Tibial artery (tissue), 4 donors: Measurements from ENCODE around the gene FBXW11.
A peak's percentile ranks its signal among the peaks of the same experiment; 100 is the strongest.

Experiments used
- DNase-seq, 2 donors: peaks; one replicate each; pipeline ENCODE4 v3.0.0-alpha.2; 2019
- H3K27ac ChIP-seq, 2 donors: fragments of 200-600 bp; sonication (generic) in 1 of 2; 1 replicate in 1 of 2; 2 replicates in 1 of 2; pipeline ENCODE4 v1.5.1; 2018 to 2019; ENCODE audit warnings: mild to moderate bottlenecking in 1 of 2
- H3K27me3 ChIP-seq, 2 donors: fragments of 200-600 bp; sonication (generic) in 1 of 2; one replicate each; pipeline versions ENCODE4 v1.5.1 to v1.6.0; 2016 to 2019
- H3K36me3 ChIP-seq, 3 donors: fragments of 200-600 bp; sonication (generic) in 2 of 3; one replicate each; pipeline ENCODE4 v1.5.1; 2016 to 2019; ENCODE audit warnings: mild to moderate bottlenecking in 2 of 3
- H3K4me1 ChIP-seq, 4 donors: fragments of 200-600 bp; sonication (generic) in 2 of 4; 1 replicate in 3 of 4; 2 replicates in 1 of 4; pipeline ENCODE4 v1.5.1; 2016 to 2019
- H3K4me3 ChIP-seq, 2 donors: fragments of 200-600 bp; sonication (generic) in 1 of 2; 1 replicate in 1 of 2; 2 replicates in 1 of 2; pipeline ENCODE4 v1.5.1; 2018 to 2019; ENCODE audit warnings: mild to moderate bottlenecking in 2 of 2
- H3K9me3 ChIP-seq, 3 donors: fragments of 200-600 bp; sonication (generic) in 1 of 3; one replicate each; pipeline ENCODE4 v1.5.1; 2016 to 2019
- intact Hi-C: fragments of 100-400 bp; cut with DNase I; formaldehyde crosslinking; loops from one replicate; pipeline ENCODE4 v1.15.0; 2023; ENCODE audit warnings: low total_unique reads
- TF ChIP-seq, protein P1 (sequence below), 2 experiments: fragments of 200-600 bp in 1 of 2; fragments of 450-650 bp in 1 of 2; IDR thresholded peaks; one replicate each; pipeline ENCODE4 v1.5.1; 2017 to 2019; ENCODE audit warnings: antibody characterized with exemption in 2 of 2, mild to moderate bottlenecking in 1 of 2, moderate library complexity in 1 of 2

Gene FBXW11

DNA sequence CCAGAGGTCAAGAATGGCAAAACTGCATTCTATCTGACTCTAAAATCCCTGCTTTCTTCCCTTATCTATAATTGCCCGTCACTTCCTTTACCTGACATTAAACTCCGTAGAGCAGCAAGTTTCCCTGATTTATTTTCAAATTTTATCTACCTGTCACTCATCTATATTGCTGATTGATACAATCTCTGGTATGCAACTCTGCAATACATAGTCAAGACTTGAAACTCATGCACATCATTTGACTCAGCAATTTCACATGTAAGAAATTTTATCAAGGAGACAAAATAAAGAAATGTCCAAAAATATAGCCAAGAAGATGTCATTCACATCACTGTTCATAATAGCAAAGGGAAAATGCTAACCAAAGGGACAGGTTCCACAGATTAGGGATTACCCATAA lies 39.5 kb downstream of the FBXW11 start:
- intact Hi-C loops: no loop called here

DNA sequence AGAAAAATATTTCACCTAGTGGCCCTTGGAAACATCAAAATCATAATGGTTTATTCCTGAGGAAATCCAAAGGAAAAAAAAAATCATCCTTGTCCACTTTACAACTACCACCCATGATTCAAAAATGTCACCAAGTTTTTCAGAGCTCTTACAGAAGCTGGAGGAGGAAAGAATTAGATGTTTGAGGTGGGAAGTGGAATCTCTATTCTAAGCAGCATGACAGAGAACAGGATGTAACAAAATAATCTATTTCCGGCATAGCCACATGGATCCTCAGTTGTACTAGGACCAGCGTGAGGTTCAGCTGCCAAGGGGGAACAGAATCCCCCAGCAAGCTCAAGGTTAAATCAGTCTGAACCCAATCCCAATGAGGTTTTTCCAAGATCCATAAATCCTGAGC lies 40.2 kb downstream of the FBXW11 start:
- TF ChIP-seq, protein P1, sequence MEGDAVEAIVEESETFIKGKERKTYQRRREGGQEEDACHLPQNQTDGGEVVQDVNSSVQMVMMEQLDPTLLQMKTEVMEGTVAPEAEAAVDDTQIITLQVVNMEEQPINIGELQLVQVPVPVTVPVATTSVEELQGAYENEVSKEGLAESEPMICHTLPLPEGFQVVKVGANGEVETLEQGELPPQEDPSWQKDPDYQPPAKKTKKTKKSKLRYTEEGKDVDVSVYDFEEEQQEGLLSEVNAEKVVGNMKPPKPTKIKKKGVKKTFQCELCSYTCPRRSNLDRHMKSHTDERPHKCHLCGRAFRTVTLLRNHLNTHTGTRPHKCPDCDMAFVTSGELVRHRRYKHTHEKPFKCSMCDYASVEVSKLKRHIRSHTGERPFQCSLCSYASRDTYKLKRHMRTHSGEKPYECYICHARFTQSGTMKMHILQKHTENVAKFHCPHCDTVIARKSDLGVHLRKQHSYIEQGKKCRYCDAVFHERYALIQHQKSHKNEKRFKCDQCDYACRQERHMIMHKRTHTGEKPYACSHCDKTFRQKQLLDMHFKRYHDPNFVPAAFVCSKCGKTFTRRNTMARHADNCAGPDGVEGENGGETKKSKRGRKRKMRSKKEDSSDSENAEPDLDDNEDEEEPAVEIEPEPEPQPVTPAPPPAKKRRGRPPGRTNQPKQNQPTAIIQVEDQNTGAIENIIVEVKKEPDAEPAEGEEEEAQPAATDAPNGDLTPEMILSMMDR (IDR thresholded peaks at IDR 0.05): no peak
- no peak for DNase-seq
- intact Hi-C loops: no loop called here
- no peaks in the 10 kb centered on the region for H3K9me3 ChIP-seq
- no peaks in the 10 kb centered on the region for H3K27me3 ChIP-seq
- peaks cover 0 to 82% (median 25%) of the 10 kb centered on the region in 4 donors for H3K4me1 ChIP-seq
- no peak overlapping the region for H3K4me3 ChIP-seq
- H3K27ac ChIP-seq: no peak overlapping the region
- H3K36me3 ChIP-seq: no peaks in the 10 kb centered on the region

More for the DNA sequence above, 39.5 kb downstream of the FBXW11 start:
- Histone ChIP-seq H3K4me1 (peaks cover 0 to 83% (median 24%) of the 10 kb centered on the region in 4 donors), H3K4me3 (no peak overlapping the region), H3K36me3 (no peaks in the 10 kb centered on the region), H3K9me3 (no peaks in the 10 kb centered on the region), H3K27ac (no peak overlapping the region), H3K27me3 (no peaks in the 10 kb centered on the region)
- DNase-seq: no peak
- TF ChIP-seq, protein P1 (IDR thresholded peaks at IDR 0.05): no peak

DNA sequence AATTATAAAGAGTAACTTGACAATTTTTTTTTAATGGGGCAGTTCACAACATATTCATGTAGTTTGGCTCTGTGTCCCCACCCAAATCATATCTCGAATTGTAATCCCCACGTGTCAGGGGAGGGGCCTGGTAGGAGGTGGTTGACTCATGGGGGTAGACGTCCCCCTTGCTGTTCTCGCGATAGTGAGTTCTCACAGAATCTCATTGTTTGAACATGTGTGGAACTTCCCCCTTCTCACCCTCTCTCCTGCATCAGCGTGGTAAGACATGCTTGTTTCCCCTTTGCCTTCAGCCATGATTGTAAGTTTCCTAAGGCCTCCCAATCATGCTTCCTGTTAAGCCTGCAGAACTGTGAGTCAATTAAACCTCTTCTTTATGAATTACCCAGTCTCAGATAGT lies 40.7 kb downstream of the FBXW11 start:
- Histone ChIP-seq H3K36me3 (no peaks in the 10 kb centered on the region), H3K4me1 (peaks cover 0 to 76% (median 24%) of the 10 kb centered on the region in 4 donors), H3K27ac (no peak overlapping the region), H3K27me3 (no peaks in the 10 kb centered on the region), H3K9me3 (no peaks in the 10 kb centered on the region), H3K4me3 (no peak overlapping the region)
- TF ChIP-seq, protein P1 (IDR thresholded peaks at IDR 0.05): no peak
- intact Hi-C loops: no loop called here
- no peak for DNase-seq

DNA sequence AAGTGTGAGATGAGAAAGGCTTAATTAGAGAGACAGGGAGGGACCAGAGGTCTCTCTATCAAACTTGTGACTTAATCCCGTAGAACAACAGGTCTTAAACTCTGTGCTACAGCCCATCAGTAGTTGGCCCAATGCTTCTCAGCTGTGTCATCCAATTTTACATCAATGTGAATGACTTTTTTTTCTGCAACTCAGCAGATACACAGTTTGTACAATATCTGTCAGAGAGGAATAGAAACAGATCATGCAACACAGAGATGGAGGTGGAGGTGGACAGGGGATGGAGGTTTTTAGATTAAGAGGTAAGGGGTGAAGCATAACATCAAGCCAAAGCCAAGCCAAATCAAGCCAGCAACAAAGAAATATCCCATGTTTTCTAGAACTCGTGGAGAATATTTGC lies 43.0 kb downstream of the FBXW11 start:
- Histone ChIP-seq H3K27ac (no peak overlapping the region), H3K9me3 (no peaks in the 10 kb centered on the region), H3K36me3 (no peaks in the 10 kb centered on the region), H3K27me3 (no peaks in the 10 kb centered on the region), H3K4me1 (peaks cover 0 to 65% (median 23%) of the 10 kb centered on the region in 4 donors), H3K4me3 (no peak overlapping the region)
- intact Hi-C loops: no loop called here
- DNase-seq: no peak
- TF ChIP-seq, protein P1 (IDR thresholded peaks at IDR 0.05): no peak

DNA sequence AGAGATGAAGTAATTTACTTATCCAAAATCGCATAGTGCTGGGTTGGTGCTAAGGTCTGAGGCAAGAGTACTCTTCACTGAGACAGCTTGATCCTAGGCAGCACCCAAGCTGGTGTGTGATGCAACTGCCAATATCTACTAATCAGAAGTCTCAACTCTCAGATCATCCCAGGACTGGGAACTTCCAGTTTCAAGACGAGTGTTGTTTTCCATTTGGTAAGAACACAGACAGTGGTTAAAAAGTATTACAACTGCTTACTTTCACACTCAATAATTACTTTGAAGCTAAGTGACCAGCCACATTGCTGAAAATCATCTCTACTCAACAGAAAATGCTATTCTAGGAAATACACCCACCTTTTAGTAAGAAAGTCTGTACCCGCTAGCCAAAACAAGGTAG lies 45.3 kb downstream of the FBXW11 start:
- Histone ChIP-seq H3K4me1 (peaks cover 0 to 75% (median 29%) of the 10 kb centered on the region in 4 donors), H3K27ac (no peak overlapping the region)
- intact Hi-C loops: no loop called here

More for the DNA sequence above, 45.3 kb downstream of the FBXW11 start:
- TF ChIP-seq, protein P1 (IDR thresholded peaks at IDR 0.05): no peak
- DNase-seq: peak in 1 of 2 donors; percentile 34
- no peak overlapping the region for H3K4me3 ChIP-seq
- H3K36me3 ChIP-seq: no peaks in the 10 kb centered on the region
- H3K27me3 ChIP-seq: no peaks in the 10 kb centered on the region
- H3K9me3 ChIP-seq: no peaks in the 10 kb centered on the region
